GM23338 (cell line): ENCODE measurements around the gene MED12L. TPM values are rescaled to one million over a fixed set of nuclear protein-coding genes. Genes with fewer than 3 reads are reported as not detected.

Experiments used
- ATAC-seq: fragments of 200-7000 bp; cut with Tn5 transposase; 3 replicates; pipeline ENCODE4 v1.9.1; 2020
- DNase-seq: peaks from one replicate; pipeline ENCODE4 v3.0.0-alpha.2; 2015; ENCODE audit warnings: low spot score
- H2AFZ ChIP-seq: fragments of 200-600 bp; sonication (generic); 2 replicates; pipeline ENCODE4 v1.8.0; 2016; ENCODE audit warnings: antibody characterized with exemption, mild to moderate bottlenecking, moderate library complexity
- H3F3A ChIP-seq: fragments of 200-600 bp; sonication (generic); replicated peaks from 2 replicates; pipeline ENCODE4 v1.8.0; 2017; ENCODE audit warnings: antibody characterized with exemption, mixed run types, low read depth
- H3K27ac ChIP-seq: fragments of 200-600 bp; sonication (generic); 2 replicates; pipeline ENCODE4 v1.6.1; 2016; ENCODE audit warnings: low read depth
- H3K27me3 ChIP-seq: fragments of 200-600 bp; sonication (generic); 2 replicates; pipeline ENCODE4 v1.8.0; 2016; ENCODE audit warnings: mild to moderate bottlenecking, mixed run types, moderate library complexity; ENCODE audit not compliant: insufficient read depth
- H3K36me3 ChIP-seq: fragments of 200-600 bp; sonication (generic); 2 replicates; pipeline ENCODE4 v1.8.0; 2016; ENCODE audit warnings: mild to moderate bottlenecking; ENCODE audit not compliant: insufficient read depth
- H3K4me1 ChIP-seq: fragments of 200-600 bp; sonication (generic); 2 replicates; pipeline ENCODE4 v1.8.0; 2016; ENCODE audit warnings: mild to moderate bottlenecking, moderate library complexity; ENCODE audit not compliant: insufficient read depth
- H3K4me2 ChIP-seq: fragments of 200-600 bp; sonication (generic); 2 replicates; pipeline ENCODE4 v1.7.1; 2017; ENCODE audit warnings: mixed run types
- H3K4me3 ChIP-seq: fragments of 200-600 bp; sonication (generic); 2 replicates; pipeline ENCODE4 v1.6.1; 2016; ENCODE audit warnings: mixed run types
- H3K79me2 ChIP-seq: fragments of 200-600 bp; sonication (generic); replicated peaks from 2 replicates; pipeline ENCODE4 v1.8.0; 2017; ENCODE audit warnings: mild to moderate bottlenecking; ENCODE audit not compliant: insufficient read depth
- H3K9me2 ChIP-seq: fragments of 200-600 bp; sonication (generic); 2 replicates; pipeline ENCODE4 v1.8.0; 2017; ENCODE audit not compliant: insufficient read depth
- H4K20me1 ChIP-seq: fragments of 200-600 bp; sonication (generic); replicated peaks from 2 replicates; pipeline ENCODE4 v1.8.0; 2017; ENCODE audit warnings: mild to moderate bottlenecking; ENCODE audit not compliant: insufficient read depth
- H3K27ac Mint-ChIP-seq: 2 replicates; pipeline ENCODE4 v1.8.0; 2020; ENCODE audit warnings: inconsistent platforms, mild to moderate bottlenecking, moderate library complexity, mixed read lengths
- H3K27me3 Mint-ChIP-seq: 3 replicates; pipeline ENCODE4 v1.8.0; 2022; ENCODE audit warnings: low read depth, mild to moderate bottlenecking, moderate library complexity, mixed read lengths, inconsistent platforms; ENCODE audit not compliant: insufficient read depth, poor library complexity
- H3K36me3 Mint-ChIP-seq: 3 replicates; pipeline ENCODE4 v1.8.0; 2021; ENCODE audit warnings: low read depth, mild to moderate bottlenecking, inconsistent platforms, moderate library complexity, mixed read lengths
- H3K4me1 Mint-ChIP-seq: 3 replicates; pipeline ENCODE4 v1.8.0; 2020; ENCODE audit warnings: mild to moderate bottlenecking, inconsistent platforms, mixed read lengths
- H3K4me3 Mint-ChIP-seq: 3 replicates; pipeline ENCODE4 v1.8.0; 2021; ENCODE audit warnings: moderate library complexity, mild to moderate bottlenecking, inconsistent platforms, mixed read lengths
- H3K9me3 Mint-ChIP-seq: 3 replicates; pipeline ENCODE4 v1.8.0; 2020; ENCODE audit warnings: moderate library complexity, mild to moderate bottlenecking, inconsistent platforms, mixed read lengths
- CREB1 ChIP-seq: fragments of 250-450 bp; sonication (Bioruptor Pico); IDR thresholded peaks from 2 replicates; pipeline ENCODE4 v1.5.0; 2020; ENCODE audit warnings: low read depth, mild to moderate bottlenecking, moderate library complexity
- EZH2phosphoT487 ChIP-seq: fragments of 200-600 bp; sonication (generic); IDR thresholded peaks from one replicate; pipeline ENCODE4 v1.8.1; 2018; ENCODE audit warnings: antibody characterized with exemption; ENCODE audit not compliant: unreplicated experiment
- JUNB ChIP-seq: IDR thresholded peaks from one replicate; pipeline ENCODE4 v1.6.1; 2016; ENCODE audit warnings: antibody characterized with exemption; ENCODE audit not compliant: unreplicated experiment
- polyA plus RNA-seq: library from polyadenylated mRNA; unstranded; fragments of >200 nt; fragmentation: Nextera tagmentation; extraction: Ambion mirVana; gene quantifications from 2 replicates; pipeline ENCODE4 v1.2.1, GENCODE V29; 2016
- total RNA-seq: library from RNA; depleted of rRNA; stranded (reverse); fragments of >200 nt; shearing (Covaris generic); gene quantifications from 2 replicates; pipeline ENCODE4 v1.2.3, GENCODE V29; 2014
- TF ChIP-seq, protein P1 (sequence below): fragments of 250-450 bp; sonication (Bioruptor Pico); IDR thresholded peaks from 2 replicates; pipeline ENCODE4 v1.5.0; 2020; ENCODE audit warnings: mild to moderate bottlenecking, moderate library complexity

MED12L gene
- total and polyA plus RNA-seq, 2 experiments from 2014 or later = 5.7 to 25.0 TPM

DNA sequence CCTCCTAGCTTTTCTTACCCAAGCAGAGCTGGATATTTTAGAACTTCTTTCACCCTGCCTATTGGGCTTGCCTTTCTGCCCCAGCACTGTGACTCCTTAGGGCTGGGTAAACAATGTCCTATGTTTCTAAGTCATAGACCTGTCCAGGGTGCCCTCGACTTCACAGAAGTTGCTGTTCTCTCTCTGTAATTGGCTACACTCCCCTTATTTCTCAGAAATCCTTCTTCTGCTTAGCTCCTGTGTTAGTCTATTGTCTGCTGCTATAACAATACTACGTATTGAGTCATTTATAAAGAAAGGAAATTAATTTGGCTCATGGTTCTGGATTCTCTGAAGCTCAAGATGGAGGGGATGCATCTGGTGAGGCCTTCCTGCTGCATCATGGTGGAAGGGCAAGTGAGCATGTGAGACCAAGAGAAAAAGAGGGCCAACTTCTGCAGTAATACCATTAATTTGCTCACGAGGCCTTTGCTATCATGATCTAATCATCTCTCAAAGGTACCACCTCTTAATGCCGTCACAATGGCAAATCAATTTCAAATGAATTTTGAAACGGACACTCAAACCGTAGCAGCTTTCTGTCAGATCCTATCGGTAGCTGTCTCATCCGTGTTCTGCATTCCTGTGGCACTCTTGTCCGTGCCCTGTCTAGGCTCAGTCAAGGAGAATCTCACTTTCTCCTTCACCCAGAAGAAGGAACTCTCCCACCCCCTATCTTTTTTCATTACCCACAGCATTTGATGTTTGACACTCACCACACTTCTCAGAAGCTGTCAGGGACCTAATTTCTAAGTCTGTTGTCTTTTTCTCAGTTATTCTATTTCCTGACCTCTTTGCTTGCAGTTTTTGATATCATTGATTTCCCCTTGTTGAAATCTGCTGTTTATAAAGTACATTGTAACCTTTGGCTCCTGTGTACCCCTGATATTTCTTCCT, 139.8 kb downstream of the MED12L start:
- Histone ChIP-seq H3K4me2 (no peak overlapping the region), H3K27ac (no peak overlapping the region), H3K27me3 (no peaks in the 10 kb centered on the region), H3K36me3 (no peaks in the 10 kb centered on the region), H4K20me1 (no peaks in the 10 kb centered on the region), H3K9me2 (no peaks in the 10 kb centered on the region), H2AFZ (no peak overlapping the region), H3F3A (no peaks in the 10 kb centered on the region), H3K4me3 (no peak overlapping the region), H3K79me2 (no peaks in the 10 kb centered on the region), H3K4me1 (peaks cover 16% of the 10 kb centered on the region)
- DNase-seq = no peak
- H3K4me1 Mint-ChIP-seq = peaks cover 15% of the 10 kb centered on the region
- H3K4me3 Mint-ChIP-seq = no peak overlapping the region
- peaks cover 31% of the 10 kb centered on the region for H3K36me3 Mint-ChIP-seq
- ATAC-seq = no peak
- H3K27me3 Mint-ChIP-seq = no peaks in the 10 kb centered on the region
- no peak for TF ChIP-seq EZH2phosphoT487
- TF ChIP-seq, protein P1, sequence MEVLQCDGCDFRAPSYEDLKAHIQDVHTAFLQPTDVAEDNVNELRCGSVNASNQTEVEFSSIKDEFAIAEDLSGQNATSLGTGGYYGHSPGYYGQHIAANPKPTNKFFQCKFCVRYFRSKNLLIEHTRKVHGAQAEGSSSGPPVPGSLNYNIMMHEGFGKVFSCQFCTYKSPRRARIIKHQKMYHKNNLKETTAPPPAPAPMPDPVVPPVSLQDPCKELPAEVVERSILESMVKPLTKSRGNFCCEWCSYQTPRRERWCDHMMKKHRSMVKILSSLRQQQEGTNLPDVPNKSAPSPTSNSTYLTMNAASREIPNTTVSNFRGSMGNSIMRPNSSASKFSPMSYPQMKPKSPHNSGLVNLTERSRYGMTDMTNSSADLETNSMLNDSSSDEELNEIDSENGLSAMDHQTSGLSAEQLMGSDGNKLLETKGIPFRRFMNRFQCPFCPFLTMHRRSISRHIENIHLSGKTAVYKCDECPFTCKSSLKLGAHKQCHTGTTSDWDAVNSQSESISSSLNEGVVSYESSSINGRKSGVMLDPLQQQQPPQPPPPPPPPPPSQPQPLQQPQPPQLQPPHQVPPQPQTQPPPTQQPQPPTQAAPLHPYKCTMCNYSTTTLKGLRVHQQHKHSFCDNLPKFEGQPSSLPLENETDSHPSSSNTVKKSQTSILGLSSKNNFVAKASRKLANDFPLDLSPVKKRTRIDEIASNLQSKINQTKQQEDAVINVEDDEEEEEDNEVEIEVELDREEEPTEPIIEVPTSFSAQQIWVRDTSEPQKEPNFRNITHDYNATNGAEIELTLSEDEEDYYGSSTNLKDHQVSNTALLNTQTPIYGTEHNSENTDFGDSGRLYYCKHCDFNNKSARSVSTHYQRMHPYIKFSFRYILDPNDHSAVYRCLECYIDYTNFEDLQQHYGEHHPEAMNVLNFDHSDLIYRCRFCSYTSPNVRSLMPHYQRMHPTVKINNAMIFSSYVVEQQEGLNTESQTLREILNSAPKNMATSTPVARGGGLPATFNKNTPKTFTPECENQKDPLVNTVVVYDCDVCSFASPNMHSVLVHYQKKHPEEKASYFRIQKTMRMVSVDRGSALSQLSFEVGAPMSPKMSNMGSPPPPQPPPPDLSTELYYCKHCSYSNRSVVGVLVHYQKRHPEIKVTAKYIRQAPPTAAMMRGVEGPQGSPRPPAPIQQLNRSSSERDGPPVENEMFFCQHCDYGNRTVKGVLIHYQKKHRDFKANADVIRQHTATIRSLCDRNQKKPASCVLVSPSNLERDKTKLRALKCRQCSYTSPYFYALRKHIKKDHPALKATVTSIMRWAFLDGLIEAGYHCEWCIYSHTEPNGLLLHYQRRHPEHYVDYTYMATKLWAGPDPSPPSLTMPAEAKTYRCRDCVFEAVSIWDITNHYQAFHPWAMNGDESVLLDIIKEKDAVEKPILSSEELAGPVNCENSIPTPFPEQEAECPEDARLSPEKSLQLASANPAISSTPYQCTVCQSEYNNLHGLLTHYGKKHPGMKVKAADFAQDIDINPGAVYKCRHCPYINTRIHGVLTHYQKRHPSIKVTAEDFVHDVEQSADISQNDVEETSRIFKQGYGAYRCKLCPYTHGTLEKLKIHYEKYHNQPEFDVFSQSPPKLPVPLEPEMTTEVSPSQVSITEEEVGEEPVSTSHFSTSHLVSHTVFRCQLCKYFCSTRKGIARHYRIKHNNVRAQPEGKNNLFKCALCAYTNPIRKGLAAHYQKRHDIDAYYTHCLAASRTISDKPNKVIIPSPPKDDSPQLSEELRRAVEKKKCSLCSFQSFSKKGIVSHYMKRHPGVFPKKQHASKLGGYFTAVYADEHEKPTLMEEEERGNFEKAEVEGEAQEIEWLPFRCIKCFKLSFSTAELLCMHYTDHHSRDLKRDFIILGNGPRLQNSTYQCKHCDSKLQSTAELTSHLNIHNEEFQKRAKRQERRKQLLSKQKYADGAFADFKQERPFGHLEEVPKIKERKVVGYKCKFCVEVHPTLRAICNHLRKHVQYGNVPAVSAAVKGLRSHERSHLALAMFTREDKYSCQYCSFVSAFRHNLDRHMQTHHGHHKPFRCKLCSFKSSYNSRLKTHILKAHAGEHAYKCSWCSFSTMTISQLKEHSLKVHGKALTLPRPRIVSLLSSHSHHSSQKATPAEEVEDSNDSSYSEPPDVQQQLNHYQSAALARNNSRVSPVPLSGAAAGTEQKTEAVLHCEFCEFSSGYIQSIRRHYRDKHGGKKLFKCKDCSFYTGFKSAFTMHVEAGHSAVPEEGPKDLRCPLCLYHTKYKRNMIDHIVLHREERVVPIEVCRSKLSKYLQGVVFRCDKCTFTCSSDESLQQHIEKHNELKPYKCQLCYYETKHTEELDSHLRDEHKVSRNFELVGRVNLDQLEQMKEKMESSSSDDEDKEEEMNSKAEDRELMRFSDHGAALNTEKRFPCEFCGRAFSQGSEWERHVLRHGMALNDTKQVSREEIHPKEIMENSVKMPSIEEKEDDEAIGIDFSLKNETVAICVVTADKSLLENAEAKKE (CRISPR knock-in tag) = no peak
- peaks cover 19% of the 10 kb centered on the region for H3K9me3 Mint-ChIP-seq
- H3K27ac Mint-ChIP-seq = 0 out of 2 replicates have a peak overlapping the region, but pooled peaks have one; percentile 11

DNA sequence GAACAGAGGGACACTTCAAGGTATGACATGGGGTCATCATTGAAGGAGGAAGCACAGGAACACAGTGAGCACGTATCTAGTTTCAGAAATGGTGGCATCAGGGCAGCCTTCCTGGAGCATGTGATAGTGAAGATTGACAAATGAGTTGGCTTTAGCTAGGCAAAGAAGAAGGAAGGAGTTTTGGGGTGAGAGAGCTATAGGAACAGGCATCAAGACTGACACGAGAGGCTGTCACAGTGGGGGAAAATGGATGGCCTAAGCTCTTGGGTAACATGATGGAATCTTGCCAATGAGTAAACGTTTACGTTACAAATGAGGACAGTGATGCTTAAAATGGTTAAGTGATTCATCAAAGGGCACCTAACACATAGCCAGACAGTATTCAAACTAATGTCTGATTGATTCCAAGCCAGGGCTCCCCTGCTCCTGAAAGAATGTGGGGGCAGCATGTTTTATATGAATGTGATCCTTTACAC, 140.7 kb downstream of the MED12L start:
- Histone ChIP-seq H3K9me2 (no peaks in the 10 kb centered on the region), H3K27ac (no peak overlapping the region), H2AFZ (no peak overlapping the region), H4K20me1 (no peaks in the 10 kb centered on the region), H3K79me2 (no peaks in the 10 kb centered on the region), H3F3A (no peaks in the 10 kb centered on the region), H3K4me3 (no peak overlapping the region), H3K27me3 (no peaks in the 10 kb centered on the region), H3K4me2 (no peak overlapping the region), H3K4me1 (peaks cover 24% of the 10 kb centered on the region), H3K36me3 (no peaks in the 10 kb centered on the region)
- peaks cover 23% of the 10 kb centered on the region for H3K36me3 Mint-ChIP-seq
- no peak overlapping the region for H3K4me3 Mint-ChIP-seq
- no peaks in the 10 kb centered on the region for H3K27me3 Mint-ChIP-seq
- DNase-seq (no peak), ATAC-seq (no peak)
- peaks cover 13% of the 10 kb centered on the region; the same call in 2 of the 3 replicates for H3K9me3 Mint-ChIP-seq
- H3K4me1 Mint-ChIP-seq = peaks cover 24% of the 10 kb centered on the region
- H3K27ac Mint-ChIP-seq = no peak overlapping the region
- TF ChIP-seq, protein P1 (CRISPR knock-in tag) = no peak
- TF ChIP-seq CREB1 (CRISPR knock-in tag) (no peak), JUNB (no peak)
